Left colon (tissue), 2 donors: ENCODE results near the gene WTAP. TPM values are rescaled to one million over a fixed set of nuclear protein-coding genes. Genes with fewer than 3 reads are reported as not detected.
A peak's percentile ranks its signal among the peaks of the same experiment; 100 is the strongest.
"Not testable (repeated sequence)": the region's sequence is repeated elsewhere in the genome, so short reads cannot be mapped to it uniquely, and the experiment has no call there.

Experiments
- ATAC-seq: fragments of 200-7000 bp; cut with Tn5 transposase; one replicate; pipeline ENCODE4 v1.9.1; 2020; ENCODE audit warnings: mild to moderate bottlenecking, moderate library complexity
- DNase-seq, 2 donors: peaks; one replicate each; pipeline ENCODE4 v3.0.0-alpha.2; 2020
- intact Hi-C, 2 donors: fragments of 100-400 bp; cut with DNase I in 1 of 2; cut with micrococcal nuclease in 1 of 2; formaldehyde crosslinking; loops; one replicate each; pipeline versions ENCODE4 v1.11.2 to v1.14.0; 2022; cut with DNase I, micrococcal nuclease
- total RNA-seq, 2 donors: library from RNA; stranded (reverse); fragmentation: NEBNext Ultra II Directional; extraction: Animal tissue kit (Norgen Biotek cat#: 25700); gene quantifications; one replicate each; pipeline ENCODE4 v1.2.1, GENCODE V29; 2021
- donor health status: DM: no; HTN: no; CAD: no.
- donor health status: DM: yes; HTN: yes; CAD: no.

The WTAP gene
- total RNA-seq, 2 donors from 2014 or later, result 73.4 to 79.3 TPM

GRCh38 chr6:159720708-159721107, 6.6 kb upstream of the WTAP start:
- intact Hi-C loops, result no loop called here
- peak; percentile 70 for ATAC-seq
- DNase-seq, result peak in 1 of 2 donors; percentile 37

GRCh38 chr6:159721981-159722380, 5.3 kb upstream of the WTAP start:
- DNase-seq, intact Hi-C loops, ATAC-seq: not testable (repeated sequence)

DNA sequence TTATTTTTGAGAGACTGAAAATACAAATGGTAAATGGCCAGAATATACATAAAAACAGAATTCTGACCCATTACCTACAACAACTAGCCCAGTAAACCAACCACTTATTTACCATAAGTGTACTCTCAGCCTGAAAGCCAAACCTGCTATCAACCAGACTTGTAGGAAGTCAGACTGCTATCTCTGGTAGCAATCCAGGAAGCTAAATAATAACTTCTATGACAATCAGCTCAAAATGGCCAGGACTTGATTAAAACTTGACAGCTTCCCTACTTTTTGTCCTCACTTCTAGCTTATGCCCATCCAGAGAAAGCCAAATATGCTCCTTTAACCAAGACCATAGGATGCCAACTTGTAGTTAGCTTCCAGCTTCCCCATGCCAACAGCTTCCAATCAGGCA, 4.7 kb upstream of the WTAP start:
- no peak for ATAC-seq
- no peak for DNase-seq

DNA sequence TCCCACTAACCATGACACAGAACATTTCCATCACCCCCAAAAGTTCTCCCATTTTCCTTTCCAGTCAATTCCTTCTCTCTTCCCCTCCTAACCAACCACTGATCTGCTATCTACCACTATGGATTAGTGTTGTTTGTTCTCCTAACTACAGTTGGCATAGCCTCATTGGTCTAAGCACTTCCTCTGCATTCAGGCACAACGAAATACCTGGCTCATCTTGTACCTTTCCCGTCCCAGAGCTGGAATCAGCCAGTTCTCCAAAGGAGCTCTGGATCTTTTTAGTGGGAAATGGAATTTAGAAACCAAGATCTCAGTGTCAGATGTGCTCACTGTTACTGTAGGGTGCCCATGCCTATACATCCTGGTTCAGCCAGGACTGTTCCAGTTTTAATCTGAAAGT, 4.0 kb upstream of the WTAP start:
- ATAC-seq, result no peak
- intact Hi-C loops, result no loop called here
- DNase-seq, result no peak

More for the DNA sequence above, 4.7 kb upstream of the WTAP start:
- intact Hi-C loops, result no loop called here

- intact Hi-C loops, result loop anchor here in 1 of 2 donors (5.0 kb wide), 1 partner anchor 32 kb away; the partner anchor contains the start of gene SOD2
Observed at GRCh38 chr6:159724778-159725177, 2.5 kb upstream of the WTAP start.

DNA sequence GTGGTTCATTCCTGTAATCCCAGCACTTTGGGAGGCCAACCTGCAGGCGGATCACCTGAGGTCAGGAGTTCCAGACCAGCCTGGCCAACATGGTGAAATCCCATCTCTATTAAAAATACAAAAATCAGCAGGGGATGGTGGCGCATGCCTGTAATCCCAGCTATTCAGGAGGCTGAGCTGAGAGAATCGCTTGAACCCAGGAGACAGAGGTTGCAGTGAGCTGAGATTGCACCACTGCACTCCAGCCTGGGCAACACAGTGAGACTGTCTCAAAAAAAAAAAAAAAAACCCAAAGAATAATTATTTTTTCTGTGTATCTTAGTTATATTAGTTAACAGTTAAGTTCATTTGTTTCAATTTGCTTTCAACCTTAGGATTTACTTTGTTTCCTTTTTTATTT, 2.1 kb upstream of the WTAP start:
- not testable (repeated sequence) for DNase-seq, ATAC-seq
- intact Hi-C loops, result loop anchor here in 1 of 2 donors (5.0 kb wide), 1 partner anchor 33 kb away; the partner anchor contains the start of gene SOD2

More at GRCh38 chr6:159724778-159725177, 2.5 kb upstream of the WTAP start:
- ATAC-seq (no peak), DNase-seq (no peak)

DNA sequence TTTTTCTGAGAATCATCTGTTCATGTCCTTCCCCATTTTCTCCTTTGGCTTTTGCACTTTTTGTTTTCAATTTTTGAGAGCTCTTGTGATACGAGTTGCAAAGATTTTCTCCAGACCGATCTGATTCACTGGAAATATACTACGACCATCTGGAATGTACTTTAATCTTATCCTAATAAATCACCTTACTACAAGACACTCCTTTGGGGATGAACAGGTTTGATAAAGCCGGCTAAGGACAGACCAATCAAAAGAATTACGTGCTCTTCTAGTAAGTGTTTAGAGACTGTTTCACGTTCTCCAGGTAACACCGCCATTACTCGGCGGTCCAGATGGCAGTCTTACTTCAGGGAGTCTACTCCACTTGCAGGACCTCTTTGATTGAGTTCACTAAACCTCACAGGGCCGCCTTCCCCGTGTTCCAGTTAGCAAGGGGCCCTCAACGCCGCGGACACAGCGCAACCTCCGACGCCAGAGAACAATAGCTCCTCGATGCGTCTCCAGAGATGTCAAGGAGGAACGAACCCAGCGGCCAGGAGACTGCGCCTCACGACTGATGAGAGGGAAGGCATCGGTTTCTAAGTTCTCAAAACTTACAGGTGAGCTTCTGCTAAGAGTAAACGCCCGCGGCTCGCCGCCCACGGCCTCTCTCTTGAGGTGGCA, 920 bp upstream of the WTAP start:
- ATAC-seq (peak; percentile 20), DNase-seq (no peak)
- intact Hi-C loops, result loop anchor here in 1 of 2 donors (5.0 kb wide), 1 partner anchor 34 kb away; the partner anchor contains the start of gene SOD2

DNA sequence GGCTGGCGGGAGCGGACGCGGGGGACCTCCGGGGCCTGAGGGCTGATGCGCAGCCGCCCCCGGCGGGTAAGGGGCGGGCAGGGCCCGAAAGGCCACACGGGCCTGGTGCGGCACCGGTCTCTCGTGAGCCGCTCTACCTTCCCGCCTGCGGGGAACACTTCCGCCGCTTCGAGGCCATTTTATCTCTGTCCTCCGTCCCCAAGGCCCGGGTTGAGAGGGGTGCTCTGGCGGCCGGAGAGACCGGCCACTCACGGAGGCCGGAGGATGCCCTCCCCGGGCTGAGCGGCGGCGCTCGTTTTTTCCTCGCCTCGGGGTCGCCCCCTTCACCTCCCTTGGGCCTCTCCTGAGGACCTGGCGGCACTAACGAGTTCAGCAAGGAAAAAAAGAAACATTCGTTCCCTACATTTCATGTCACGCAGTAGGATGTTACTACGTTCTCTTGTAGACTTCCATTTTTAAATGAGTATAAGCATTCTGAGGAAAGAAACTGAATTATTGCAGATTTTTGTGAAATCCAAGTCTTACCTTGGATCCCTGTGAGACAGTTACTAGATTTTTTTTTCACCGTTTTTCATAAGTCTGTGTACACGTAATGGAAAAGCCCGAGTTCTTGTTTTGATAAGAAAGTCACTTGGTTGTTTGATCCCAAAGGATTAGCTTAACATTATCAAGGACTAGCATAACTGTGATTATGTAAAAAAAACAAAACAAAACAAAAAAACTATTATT, 575 bp downstream of the WTAP start:
- peak; percentile 32 for ATAC-seq
- intact Hi-C loops, result loop anchor here in 1 of 2 donors (5.0 kb wide), 1 partner anchor 36 kb away; the partner anchor contains the start of gene SOD2
- no peak for DNase-seq

DNA sequence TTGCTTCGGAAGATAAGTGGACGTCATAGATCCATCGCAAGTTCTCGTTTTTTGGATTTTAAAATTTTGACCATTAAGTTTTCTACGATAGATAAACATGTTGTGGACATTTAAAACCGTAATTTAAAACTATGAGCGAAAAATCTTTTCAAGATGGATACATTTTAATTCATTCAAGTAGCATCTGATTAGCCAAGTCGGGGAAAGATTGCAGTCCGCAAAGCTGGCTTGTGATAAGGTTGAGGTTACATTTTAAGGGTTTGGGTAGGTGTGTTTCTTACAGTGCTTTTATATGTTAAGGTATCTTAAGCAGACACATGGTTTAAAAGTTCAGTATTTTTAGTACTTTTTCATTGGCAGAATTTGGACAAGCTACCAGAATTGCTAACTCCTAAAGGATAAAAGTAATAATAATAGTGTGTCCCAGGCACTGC, 1.2 kb downstream of the WTAP start:
- ATAC-seq (no peak), DNase-seq (no peak)
- intact Hi-C loops, result loop anchor here in 1 of 2 donors (5.0 kb wide), 1 partner anchor 36 kb away; the partner anchor contains the start of gene SOD2

DNA sequence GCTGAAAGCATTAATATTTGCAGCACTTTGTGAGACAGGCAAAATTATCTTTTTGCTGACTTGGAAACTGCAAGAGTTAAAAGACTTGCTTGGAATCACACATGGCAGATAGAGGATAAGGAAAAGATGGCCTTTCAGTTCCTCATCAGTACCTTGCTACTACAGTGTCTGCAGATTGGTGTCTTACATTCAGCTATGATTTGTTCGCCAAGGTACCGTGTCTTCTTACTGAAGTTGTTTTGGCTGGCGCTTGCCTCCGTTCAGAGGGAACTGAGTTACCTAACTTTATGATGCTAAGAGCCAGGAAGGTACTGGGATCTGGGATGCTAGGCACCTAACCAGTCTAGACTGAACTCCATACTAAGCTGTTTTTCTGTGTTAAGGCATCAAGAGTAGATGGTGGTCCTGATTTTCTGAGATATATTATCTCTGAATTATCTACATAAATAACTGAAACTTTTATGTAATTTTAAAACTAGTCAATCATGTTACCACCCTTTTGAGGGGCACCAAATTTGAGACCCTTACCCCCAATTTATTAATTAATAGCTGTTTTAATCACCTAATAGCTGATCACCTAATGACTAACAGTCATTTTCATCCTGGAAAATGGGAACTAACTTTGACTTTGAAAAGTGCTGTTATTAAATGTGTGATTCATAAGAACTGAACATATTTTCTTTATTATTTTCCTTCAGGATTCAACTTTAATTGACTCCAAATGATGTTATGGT, 2.5 kb downstream of the WTAP start:
- DNase-seq, result no peak
- no peak for ATAC-seq

GRCh38 chr6:159730332-159730676, 3.0 kb downstream of the WTAP start:
- DNase-seq (no peak), ATAC-seq (no peak)
- intact Hi-C loops, result loop anchor here in 1 of 2 donors (10.0 kb wide), 1 partner anchor 54 kb away; the partner anchor contains the start of gene TCP1

More for the DNA sequence above, 2.5 kb downstream of the WTAP start:
- intact Hi-C loops, result loop anchor here in 1 of 2 donors (5.0 to 10.0 kb wide), 2 partner anchors 37 to 55 kb away; partner anchors contain the start of genes SOD2 and TCP1

DNA sequence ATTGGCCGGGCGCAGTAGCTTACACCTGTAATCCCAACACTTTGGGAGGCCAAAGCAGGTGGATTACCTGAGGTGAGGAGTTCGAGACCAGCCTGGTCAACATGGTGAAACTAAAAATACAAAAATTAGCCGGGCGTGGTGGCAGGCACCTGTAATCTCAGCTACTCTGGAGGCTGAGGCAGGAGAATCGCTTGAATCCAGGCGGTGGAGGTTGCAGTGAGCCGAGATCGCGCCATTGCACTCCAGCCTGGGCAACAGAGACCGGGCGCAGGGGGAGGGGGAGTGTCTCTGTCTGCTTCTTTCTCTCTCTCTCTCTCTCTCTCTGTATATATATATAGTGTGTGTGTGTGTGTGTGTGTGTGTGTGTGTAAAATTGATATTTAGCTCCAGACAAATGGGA, 5.2 kb downstream of the WTAP start:
- not testable (repeated sequence) for DNase-seq, ATAC-seq
- intact Hi-C loops, result loop anchor here in 1 of 2 donors (10.0 kb wide), 1 partner anchor 52 kb away; the partner anchor contains the start of gene TCP1

- ATAC-seq, DNase-seq: not testable (repeated sequence)
- intact Hi-C loops, result loop anchor here in 1 of 2 donors (10.0 kb wide), 1 partner anchor 51 kb away; the partner anchor contains the start of gene TCP1
Observed at GRCh38 chr6:159733395-159733794, 6.1 kb downstream of the WTAP start.

- DNase-seq (no peak), ATAC-seq (no peak)
- intact Hi-C loops, result loop anchor here in 1 of 2 donors (10.0 kb wide), 1 partner anchor 48 kb away; the partner anchor contains the start of gene TCP1
Observed at GRCh38 chr6:159736908-159737307, 9.6 kb downstream of the WTAP start.

DNA sequence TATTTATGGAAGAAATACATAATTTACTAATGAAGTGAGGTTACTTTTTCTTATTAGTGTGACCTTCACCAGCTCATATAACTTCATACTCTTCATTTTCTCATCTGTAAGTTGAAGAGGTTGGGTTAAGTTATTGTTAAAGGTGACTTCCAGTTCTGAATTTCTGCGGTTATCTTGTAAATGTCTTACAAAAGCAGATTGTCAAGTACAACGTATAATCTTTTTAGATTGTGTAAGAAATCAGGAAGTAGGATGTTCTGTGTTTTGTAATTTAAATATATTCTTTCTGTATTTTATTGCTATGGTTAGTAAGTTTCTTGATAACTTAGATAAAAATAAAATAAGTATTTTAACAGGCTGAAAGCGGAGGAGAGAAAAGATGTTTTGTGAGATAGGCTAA, 12.0 kb downstream of the WTAP start:
- ATAC-seq (no peak), DNase-seq (no peak)
- intact Hi-C loops, result loop anchor here in 1 of 2 donors (10.0 kb wide), 1 partner anchor 45 kb away; the partner anchor contains the start of gene TCP1

GRCh38 chr6:159742165-159742564, 14.9 kb downstream of the WTAP start:
- intact Hi-C loops, result no loop called here
- ATAC-seq, result no peak
- DNase-seq, result no peak

GRCh38 chr6:159745081-159745480, 17.8 kb downstream of the WTAP start:
- intact Hi-C loops, result no loop called here
- no peak for ATAC-seq
- DNase-seq, result no peak

GRCh38 chr6:159746759-159747158, 19.5 kb downstream of the WTAP start:
- DNase-seq (no peak), ATAC-seq (no peak)
- intact Hi-C loops, result no loop called here

- intact Hi-C loops, result not testable (repeated sequence)
Observed at GRCh38 chr6:159748127-159748526, 20.8 kb downstream of the WTAP start.

More at GRCh38 chr6:159748127-159748526, 20.8 kb downstream of the WTAP start:
- not testable (repeated sequence) for ATAC-seq, DNase-seq
